Measurements from ENCODE around the gene QPCTL. TPM values are rescaled to one million over a fixed set of nuclear protein-coding genes. Genes with fewer than 3 reads are reported as not detected.
"Not testable (repeated sequence)": the region's sequence is repeated elsewhere in the genome, so short reads cannot be mapped to it uniquely, and the experiment has no call there.

QPCTL gene
- total RNA-seq, 1 experiment from 2014 or later: 20.9 TPM

- peak; percentile 17 for DNase-seq (ENCODE audit: low read depth)
Measured at GRCh38 chr19:45716359-45717130, 24.1 kb downstream of the QPCTL start.

- DNase-seq (ENCODE audit: low read depth): peak; percentile 99
Measured at GRCh38 chr19:45717131-45717982, 24.9 kb downstream of the QPCTL start.

GRCh38 chr19:45717983-45718650 lies 25.7 kb downstream of the QPCTL start:
- DNase-seq (ENCODE audit: low read depth): no peak

GRCh38 chr19:45720065-45720464 lies 27.6 kb downstream of the QPCTL start:
- DNase-seq (ENCODE audit: low read depth): not testable (repeated sequence)

- DNase-seq (ENCODE audit: low read depth): not testable (repeated sequence)
Measured at GRCh38 chr19:45728683-45729082, 36.2 kb downstream of the QPCTL start.

- no peak for DNase-seq (ENCODE audit: low read depth)
Measured at GRCh38 chr19:45729800-45730290, 37.4 kb downstream of the QPCTL start.

- peak; percentile 99 for DNase-seq (ENCODE audit: low read depth)
Measured at GRCh38 chr19:45730368-45731288, 38.2 kb downstream of the QPCTL start, which contains the start of gene FBXO46. TSS of gene FBXO46 (minus strand) at chr19:45730896. CDS start at chr19:45713495, 17,401 bp downstream.

- DNase-seq (ENCODE audit: low read depth): no peak
Measured at GRCh38 chr19:45733160-45733810, 40.8 kb downstream of the QPCTL start, which contains the start of gene MEIOSIN. TSS of gene MEIOSIN (plus strand) at chr19:45733439. CDS start at chr19:45735377, 1,938 bp downstream.

GRCh38 chr19:45739498-45740439 lies 47.3 kb downstream of the QPCTL start:
- peak; percentile 57 for DNase-seq (ENCODE audit: low read depth)

GRCh38 chr19:45742969-45743368 lies 50.5 kb downstream of the QPCTL start:
- DNase-seq (ENCODE audit: low read depth): no peak

GRCh38 chr19:45745606-45746005 lies 53.1 kb downstream of the QPCTL start:
- no peak for DNase-seq (ENCODE audit: low read depth)

GRCh38 chr19:45746866-45747265 lies 54.4 kb downstream of the QPCTL start:
- DNase-seq (ENCODE audit: low read depth): no peak

- no peak for DNase-seq (ENCODE audit: low read depth)
Measured at GRCh38 chr19:45747513-45747912, 55.0 kb downstream of the QPCTL start.

- not testable (repeated sequence) for DNase-seq (ENCODE audit: low read depth)
Measured at GRCh38 chr19:45751483-45751882, 59.0 kb downstream of the QPCTL start.

GRCh38 chr19:45752639-45753038 lies 60.2 kb downstream of the QPCTL start:
- peak; percentile 43 for DNase-seq (ENCODE audit: low read depth)

GRCh38 chr19:45753548-45753947 lies 61.1 kb downstream of the QPCTL start:
- DNase-seq (ENCODE audit: low read depth): no peak

Measured in HT1080 (cell line).